ENCODE data around the gene AHCYL2. TPM values are rescaled to one million over a fixed set of nuclear protein-coding genes. Genes with fewer than 3 reads are reported as not detected.
"Not testable (repeated sequence)": the region's sequence is repeated elsewhere in the genome, so short reads cannot be mapped to it uniquely, and the experiment has no call there.

Gene AHCYL2
- polyA plus RNA-seq, 1 experiment: 13.3 TPM

DNA sequence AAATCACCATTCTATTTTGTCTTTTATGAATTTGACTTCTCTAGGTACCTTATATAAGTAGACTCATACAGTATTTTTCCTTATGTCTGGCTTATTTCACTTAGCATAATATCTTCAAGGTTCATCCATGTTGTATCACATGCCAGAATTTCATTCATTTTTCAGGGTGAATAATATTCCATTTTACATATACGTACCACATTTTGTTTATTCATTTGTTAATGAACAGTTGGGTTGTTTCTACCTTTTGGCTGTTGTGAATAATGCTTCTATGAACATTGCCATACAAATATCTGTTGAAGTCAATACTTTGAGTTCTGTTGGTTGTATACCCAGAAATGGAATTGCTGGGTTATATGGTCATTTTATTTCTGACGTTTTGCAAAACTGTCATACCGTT lies 20.7 kb downstream of the AHCYL2 start:
- TF ChIP-seq, protein P1, sequence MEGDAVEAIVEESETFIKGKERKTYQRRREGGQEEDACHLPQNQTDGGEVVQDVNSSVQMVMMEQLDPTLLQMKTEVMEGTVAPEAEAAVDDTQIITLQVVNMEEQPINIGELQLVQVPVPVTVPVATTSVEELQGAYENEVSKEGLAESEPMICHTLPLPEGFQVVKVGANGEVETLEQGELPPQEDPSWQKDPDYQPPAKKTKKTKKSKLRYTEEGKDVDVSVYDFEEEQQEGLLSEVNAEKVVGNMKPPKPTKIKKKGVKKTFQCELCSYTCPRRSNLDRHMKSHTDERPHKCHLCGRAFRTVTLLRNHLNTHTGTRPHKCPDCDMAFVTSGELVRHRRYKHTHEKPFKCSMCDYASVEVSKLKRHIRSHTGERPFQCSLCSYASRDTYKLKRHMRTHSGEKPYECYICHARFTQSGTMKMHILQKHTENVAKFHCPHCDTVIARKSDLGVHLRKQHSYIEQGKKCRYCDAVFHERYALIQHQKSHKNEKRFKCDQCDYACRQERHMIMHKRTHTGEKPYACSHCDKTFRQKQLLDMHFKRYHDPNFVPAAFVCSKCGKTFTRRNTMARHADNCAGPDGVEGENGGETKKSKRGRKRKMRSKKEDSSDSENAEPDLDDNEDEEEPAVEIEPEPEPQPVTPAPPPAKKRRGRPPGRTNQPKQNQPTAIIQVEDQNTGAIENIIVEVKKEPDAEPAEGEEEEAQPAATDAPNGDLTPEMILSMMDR (IDR thresholded peaks at IDR 0.05; ENCODE audit: low read depth, low read length): no peak
- ChIA-PET CTCF (no interaction called here), POLR2A (no interaction called here)
- Histone ChIP-seq H3K4me3 (ENCODE audit: low read depth, low read length) (no peak overlapping the region), H3K27me3 (ENCODE audit: control insufficient read depth, insufficient read depth, low read length) (no peaks in the 10 kb centered on the region), H3K9me3 (ENCODE audit: control insufficient read depth, insufficient read depth, low read length) (no peaks in the 10 kb centered on the region), H3K27ac (ENCODE audit: low read depth, low read length) (no peak overlapping the region)
- DNase-seq (ENCODE audit: low read depth, low spot score): no peak

DNA sequence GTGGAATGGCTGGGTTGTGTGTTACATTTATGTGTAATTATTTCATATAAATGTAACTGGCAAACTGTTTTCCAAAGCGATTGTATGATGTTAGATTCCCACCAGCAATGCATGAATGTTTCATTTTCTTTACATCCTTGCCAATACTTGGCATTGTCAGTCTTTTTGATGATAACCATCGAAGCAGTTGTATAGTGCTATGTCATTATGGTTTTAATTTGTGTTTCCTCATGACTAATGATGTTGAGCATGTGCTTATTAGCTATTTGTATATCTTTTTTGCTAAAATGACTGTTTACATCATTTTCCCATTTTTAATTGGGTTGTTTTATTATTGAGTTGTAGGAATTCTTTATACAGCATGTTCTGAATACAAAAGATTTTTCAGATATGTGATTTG lies 22.3 kb downstream of the AHCYL2 start:
- DNase-seq (ENCODE audit: low read depth, low spot score): no peak
- no peak overlapping the region for H3K4me3 ChIP-seq (ENCODE audit: low read depth, low read length)
- no peaks in the 10 kb centered on the region for H3K9me3 ChIP-seq (ENCODE audit: control insufficient read depth, insufficient read depth, low read length)
- CTCF ChIA-PET: interaction anchor here (1.1 to 1.8 kb wide), 2 partner anchors 121 to 129 kb away, joined by 3 to 6 read pairs; no protein-coding TSS in a partner anchor
- H3K27me3 ChIP-seq (ENCODE audit: control insufficient read depth, insufficient read depth, low read length): no peaks in the 10 kb centered on the region
- no peak overlapping the region for H3K27ac ChIP-seq (ENCODE audit: low read depth, low read length)
- POLR2A ChIA-PET: interaction anchor here (0.7 kb wide), 1 partner anchor 660 kb away, joined by 3 read pairs; no protein-coding TSS in a partner anchor
- TF ChIP-seq, protein P1 (IDR thresholded peaks at IDR 0.05; ENCODE audit: low read depth, low read length): no peak

- Histone ChIP-seq H3K4me3 (ENCODE audit: low read depth, low read length) (no peak overlapping the region), H3K27ac (ENCODE audit: low read depth, low read length) (no peak overlapping the region), H3K27me3 (ENCODE audit: control insufficient read depth, insufficient read depth, low read length) (no peaks in the 10 kb centered on the region), H3K9me3 (ENCODE audit: control insufficient read depth, insufficient read depth, low read length) (no peaks in the 10 kb centered on the region)
- POLR2A ChIA-PET: no interaction called here
- CTCF ChIA-PET: interaction anchor here (2.5 kb wide), 1 partner anchor 115 kb away, joined by 6 read pairs; no protein-coding TSS in a partner anchor
- no peak for DNase-seq (ENCODE audit: low read depth, low spot score)
- TF ChIP-seq, protein P1 (IDR thresholded peaks at IDR 0.05; ENCODE audit: low read depth, low read length): no peak
Measured at GRCh38 chr7:129252128-129252527, 27.3 kb downstream of the AHCYL2 start.

DNA sequence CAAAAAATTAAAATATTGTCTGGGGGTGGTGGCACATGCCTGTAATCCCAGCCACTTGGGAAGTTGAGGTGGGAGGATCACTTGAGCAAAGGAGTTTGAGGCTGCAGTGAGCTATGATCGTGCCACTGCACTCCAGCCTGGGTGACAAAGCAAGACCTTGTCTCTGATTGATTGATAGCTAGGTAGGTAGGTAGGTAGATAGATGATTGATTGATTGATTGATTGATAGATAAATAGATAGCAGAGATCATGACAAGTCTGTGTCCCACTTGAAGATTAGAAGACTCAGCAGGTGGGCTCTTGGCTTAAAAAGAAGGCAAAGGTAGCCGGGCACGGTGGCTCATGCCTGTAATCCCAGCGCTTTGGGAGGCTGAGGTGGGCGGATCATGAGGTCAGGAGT lies 27.8 kb downstream of the AHCYL2 start:
- CTCF ChIA-PET: interaction anchor here (2.5 kb wide), 1 partner anchor 115 kb away, joined by 6 read pairs; no protein-coding TSS in a partner anchor
- H3K4me3 ChIP-seq (ENCODE audit: low read depth, low read length): not testable (repeated sequence)

GRCh38 chr7:129255800-129256199 lies 31.0 kb downstream of the AHCYL2 start:
- no peak for DNase-seq (ENCODE audit: low read depth, low spot score)
- ChIA-PET CTCF (interaction anchor here (1.3 kb wide), 1 partner anchor 92 kb away, joined by 3 read pairs; no protein-coding TSS in a partner anchor), POLR2A (no interaction called here)
- Histone ChIP-seq H3K27me3 (ENCODE audit: control insufficient read depth, insufficient read depth, low read length) (no peaks in the 10 kb centered on the region), H3K4me3 (ENCODE audit: low read depth, low read length) (no peak overlapping the region), H3K27ac (ENCODE audit: low read depth, low read length) (no peak overlapping the region), H3K9me3 (ENCODE audit: control insufficient read depth, insufficient read depth, low read length) (no peaks in the 10 kb centered on the region)
- TF ChIP-seq, protein P1 (IDR thresholded peaks at IDR 0.05; ENCODE audit: low read depth, low read length): no peak

More for the DNA sequence above, 27.8 kb downstream of the AHCYL2 start:
- H3K27ac ChIP-seq (ENCODE audit: low read depth, low read length); POLR2A ChIA-PET; H3K9me3 ChIP-seq (ENCODE audit: control insufficient read depth, insufficient read depth, low read length); DNase-seq (ENCODE audit: low read depth, low spot score); H3K27me3 ChIP-seq (ENCODE audit: control insufficient read depth, insufficient read depth, low read length): not testable (repeated sequence)
